ENCODE data around the gene TLCD1. TPM values are rescaled to one million over a fixed set of nuclear protein-coding genes. Genes with fewer than 3 reads are reported as not detected.

The TLCD1 gene
- total and polyA plus RNA-seq, 2 donors (not counting 3 experiments of a cell fraction or from before 2014, with no cell fraction given) = 2.6 to 6.8 TPM

- Histone ChIP-seq H3K27me3 (ENCODE audit: control insufficient read depth in 2 of 2, insufficient read depth in 2 of 2, low read length in 2 of 2) (no peaks in the 10 kb centered on the region), H3K4me2 (ENCODE audit: insufficient read depth, low read length) (no peak overlapping the region), H3K9me1 (replicated peaks; ENCODE audit: control insufficient read depth, extremely low read depth, insufficient read depth, low read length) (no peaks in the 10 kb centered on the region), H3K4me3 (replicated peaks in 1 of 3; ENCODE audit: insufficient read depth in 1 of 3, low read depth in 1 of 3, low read length in 3 of 3) (no peak overlapping the region), H4K20me1 (replicated peaks; ENCODE audit: control insufficient read depth, extremely low read depth, insufficient read depth, low read length) (no peaks in the 10 kb centered on the region), H3K4me1 (ENCODE audit: control insufficient read depth, extremely low read depth, insufficient read depth, low read length) (peaks cover under 1% of the 10 kb centered on the region), H3K9ac (replicated peaks; ENCODE audit: extremely low read depth, insufficient read depth, low read length) (no peak overlapping the region), H2AFZ (ENCODE audit: low read depth, low read length) (no peak overlapping the region), H3K36me3 (ENCODE audit: control insufficient read depth in 2 of 2, extremely low read depth in 1 of 2, insufficient read depth in 2 of 2, low read length in 2 of 2) (peaks cover 4 to 27% of the 10 kb centered on the region in 2 experiments), H3K79me2 (ENCODE audit: control insufficient read depth, insufficient read depth, low read length) (no peaks in the 10 kb centered on the region), H3K27ac (ENCODE audit: insufficient read depth, low read depth, low read length) (no peak overlapping the region), H3K9me3 (replicated peaks; ENCODE audit: control insufficient read depth, insufficient read depth, low read length) (no peaks in the 10 kb centered on the region)
- CTCF ChIA-PET = interaction anchor here (3.9 to 16.6 kb wide), 2 partner anchors 8 to 26 kb away, joined by 21 to 602 read pairs; partner anchors contain the start of genes NEK8 and TLCD1
- no peak for FAIRE-seq
- dilution Hi-C loops (cut with MboI; ENCODE audit: extremely low pct_ligation_motif_present, low sequenced_read_pairs) = no loop called here
- POLR2A ChIA-PET = interaction anchor here (0.7 kb wide), 1 partner anchor 87 kb away, joined by 5 read pairs; the partner anchor contains the start of gene FAM222B
- intact Hi-C loops (cut with micrococcal nuclease) = no loop called here
- no TSS peak for BruUV-seq (replicated peaks)
- TF ChIP-seq POLR2A (IDR thresholded peaks at IDR 0.05; ENCODE audit: low read depth, low read length) (no peak), MYC (IDR thresholded peaks at IDR 0.05; ENCODE audit: low read depth, low read length) (no peak), POLR2AphosphoS5 (IDR thresholded peaks at IDR 0.05; ENCODE audit: insufficient read depth, low read depth, low read length) (no peak), EZH2 (IDR thresholded peaks at IDR 0.05; ENCODE audit: borderline replicate concordance, low read depth, low read length, severe bottlenecking) (no peak), MAX (IDR thresholded peaks at IDR 0.05; ENCODE audit: insufficient read depth, insufficient read length) (no peak), CTCF (IDR thresholded peaks at IDR 0.05; ENCODE audit: extremely low read depth in 1 of 2, insufficient read depth in 1 of 2, low read depth in 1 of 2, low read length in 2 of 2) (no peak), GATA2 (IDR thresholded peaks at IDR 0.05; ENCODE audit: insufficient read depth, insufficient read length, low read depth, low read length) (no peak), FOS (IDR thresholded peaks at IDR 0.05; ENCODE audit: borderline replicate concordance, insufficient read depth, low read length) (no peak), JUN (IDR thresholded peaks at IDR 0.05; ENCODE audit: borderline replicate concordance, insufficient read depth, insufficient read length, low read depth) (no peak)
- DNase-seq (ENCODE audit: low read depth, low spot score) = no peak
Measured at GRCh38 chr17:28755486-28755885, 29.5 kb upstream of the TLCD1 start.
